Natural killer cell (primary cell): ENCODE results near the gene DCAF7. TPM values are rescaled to one million over a fixed set of nuclear protein-coding genes. Genes with fewer than 3 reads are reported as not detected.

Experiments
- ATAC-seq, 3 donors: fragments of 150-1000 bp in 2 of 3; fragments of 200-7000 bp in 1 of 3; cut with Tn5 transposase; 1 replicate in 1 of 3; 2 replicates in 2 of 3; pipeline ENCODE4 v1.10.0; 2021; ENCODE audit warnings: mild to moderate bottlenecking in 2 of 3, moderate library complexity in 2 of 3
- DNase-seq, 2 donors: peaks; one replicate each; pipeline versions ENCODE4 v3.0.0 to v3.0.0-alpha.2; 2013 to 2021; ENCODE audit warnings: mixed read lengths in 1 of 2
- H3K27ac ChIP-seq: one replicate; pipeline ENCODE4 v1.5.1; 2013; ENCODE audit warnings: mild to moderate bottlenecking, low read length
- H3K27me3 ChIP-seq: one replicate; pipeline ENCODE4 v1.6.1; 2013; ENCODE audit warnings: low read length; ENCODE audit not compliant: control insufficient read depth, insufficient read depth
- H3K36me3 ChIP-seq: one replicate; pipeline ENCODE4 v1.6.1; 2013; ENCODE audit warnings: low read length; ENCODE audit not compliant: control insufficient read depth, insufficient read depth
- H3K4me1 ChIP-seq: one replicate; pipeline ENCODE4 v1.6.1; 2013; ENCODE audit warnings: low read length; ENCODE audit not compliant: control insufficient read depth, insufficient read depth
- H3K4me3 ChIP-seq: one replicate; pipeline ENCODE4 v1.5.1; 2013; ENCODE audit warnings: low read length
- H3K9me3 ChIP-seq: one replicate; pipeline ENCODE4 v1.6.1; 2013; ENCODE audit warnings: low read length; ENCODE audit not compliant: control insufficient read depth, insufficient read depth
- H3K27ac Mint-ChIP-seq, 2 donors: one replicate each; pipeline ENCODE4 v1.8.0; 2022; ENCODE audit warnings: mild to moderate bottlenecking in 2 of 2, mixed read lengths in 2 of 2, moderate library complexity in 1 of 2
- H3K27me3 Mint-ChIP-seq, 2 donors: one replicate each; pipeline ENCODE4 v1.8.0; 2022; ENCODE audit warnings: low read depth in 2 of 2, mixed read lengths in 2 of 2
- H3K36me3 Mint-ChIP-seq: one replicate; pipeline ENCODE4 v1.8.0; 2022; ENCODE audit warnings: mixed read lengths
- H3K4me1 Mint-ChIP-seq, 2 donors: one replicate each; pipeline ENCODE4 v1.8.0; 2022; ENCODE audit warnings: mixed read lengths in 2 of 2
- H3K4me3 Mint-ChIP-seq: one replicate; pipeline ENCODE4 v1.8.0; 2022; ENCODE audit warnings: mild to moderate bottlenecking, moderate library complexity, mixed read lengths
- H3K9me3 Mint-ChIP-seq, 2 donors: one replicate each; pipeline ENCODE4 v1.8.0; 2022; ENCODE audit warnings: mixed read lengths in 2 of 2
- WGBS: methylation state at CpG from one replicate; pipeline ENCODE4 v1.1.7; 2013; ENCODE audit warnings: missing lambda C conversion rate; ENCODE audit not compliant: insufficient coverage; 5-methylcytosine and 5-hydroxymethylcytosine counted together
- intact Hi-C: fragments of 100-400 bp; cut with micrococcal nuclease; formaldehyde crosslinking; loops from one replicate; pipeline ENCODE4 v1.14.2; 2022
- total RNA-seq, 4 donors: library from RNA; stranded (reverse); fragments of 120-200 nt in 1 of 4; gene quantifications; one replicate each; pipeline versions ENCODE4 v1.2.3 to v1.2.4, GENCODE V29; 2013 to 2022
- TF ChIP-seq, protein P1 (sequence below): fragments of 200-600 bp; IDR thresholded peaks from one replicate; pipeline ENCODE4 v1.8.0; 2022; ENCODE audit warnings: antibody characterized with exemption

The DCAF7 gene
- total RNA-seq, 3 donors from 2014 or later (not counting 1 experiment from before 2014, with no cell fraction given), result 55.5 to 83.5 (median 72.2) TPM

DNA sequence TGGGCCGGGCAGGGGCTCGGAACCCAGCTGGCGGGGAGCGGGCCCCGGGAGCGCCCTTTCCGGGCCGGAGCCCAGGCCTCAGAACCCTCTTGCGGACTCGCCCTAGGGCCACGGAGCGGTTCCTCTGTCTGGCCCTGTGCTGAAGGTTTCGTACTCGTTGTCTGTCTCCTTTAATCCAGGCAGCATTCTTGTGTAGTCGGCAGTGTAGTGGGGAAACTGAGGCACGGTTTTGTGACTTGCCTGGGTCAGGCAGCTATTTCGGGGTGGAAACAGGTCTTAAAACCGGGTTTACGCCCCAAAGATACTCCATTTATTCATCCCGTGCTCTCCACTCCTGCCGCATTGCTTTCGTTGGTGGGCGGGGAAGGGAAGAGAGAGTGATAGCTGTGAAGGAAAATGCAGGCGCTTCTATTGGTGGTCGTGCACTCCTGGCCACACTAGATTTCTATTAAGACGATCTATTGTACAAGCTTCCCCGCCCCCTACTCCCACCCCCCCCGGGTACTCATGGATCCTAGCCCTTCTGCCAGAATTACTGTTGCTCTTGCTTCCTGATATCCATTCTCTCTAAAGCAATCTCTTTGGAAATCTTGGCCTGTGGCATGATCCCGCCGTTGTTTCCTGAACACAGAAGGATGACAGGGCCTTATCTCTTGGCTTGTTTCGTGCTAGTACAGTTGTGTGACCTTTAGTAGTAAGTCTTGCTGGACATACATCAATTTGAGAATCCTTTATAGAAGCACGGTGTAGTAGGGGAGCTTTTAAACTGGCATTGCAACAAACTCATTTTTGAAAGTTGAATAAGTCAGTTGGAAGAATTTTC, 751 bp downstream of the DCAF7 start:
- Histone ChIP-seq H3K27ac (peak overlapping the region; percentile 92), H3K4me3 (peak overlapping the region; percentile 98), H3K36me3 (no peaks in the 10 kb centered on the region), H3K4me1 (peaks cover 29% of the 10 kb centered on the region), H3K27me3 (no peaks in the 10 kb centered on the region), H3K9me3 (no peaks in the 10 kb centered on the region)
- Mint-ChIP-seq H3K9me3 (no peaks in the 10 kb centered on the region), H3K4me1 (peaks cover 46 to 61% of the 10 kb centered on the region in 2 donors), H3K27ac (peak overlapping the region; percentile 95 to 97), H3K36me3 (no peaks in the 10 kb centered on the region), H3K27me3 (no peaks in the 10 kb centered on the region), H3K4me3 (peak overlapping the region; percentile 82)
- DNase-seq (peak in 1 of 2 donors; percentile 50), ATAC-seq (no peak)
- TF ChIP-seq, protein P1, sequence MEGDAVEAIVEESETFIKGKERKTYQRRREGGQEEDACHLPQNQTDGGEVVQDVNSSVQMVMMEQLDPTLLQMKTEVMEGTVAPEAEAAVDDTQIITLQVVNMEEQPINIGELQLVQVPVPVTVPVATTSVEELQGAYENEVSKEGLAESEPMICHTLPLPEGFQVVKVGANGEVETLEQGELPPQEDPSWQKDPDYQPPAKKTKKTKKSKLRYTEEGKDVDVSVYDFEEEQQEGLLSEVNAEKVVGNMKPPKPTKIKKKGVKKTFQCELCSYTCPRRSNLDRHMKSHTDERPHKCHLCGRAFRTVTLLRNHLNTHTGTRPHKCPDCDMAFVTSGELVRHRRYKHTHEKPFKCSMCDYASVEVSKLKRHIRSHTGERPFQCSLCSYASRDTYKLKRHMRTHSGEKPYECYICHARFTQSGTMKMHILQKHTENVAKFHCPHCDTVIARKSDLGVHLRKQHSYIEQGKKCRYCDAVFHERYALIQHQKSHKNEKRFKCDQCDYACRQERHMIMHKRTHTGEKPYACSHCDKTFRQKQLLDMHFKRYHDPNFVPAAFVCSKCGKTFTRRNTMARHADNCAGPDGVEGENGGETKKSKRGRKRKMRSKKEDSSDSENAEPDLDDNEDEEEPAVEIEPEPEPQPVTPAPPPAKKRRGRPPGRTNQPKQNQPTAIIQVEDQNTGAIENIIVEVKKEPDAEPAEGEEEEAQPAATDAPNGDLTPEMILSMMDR, result no peak
- WGBS, result 0% methylated on average over 25 of the region's 32 CpGs
- intact Hi-C loops, result loop anchor here (1.0 to 5.0 kb wide), 3 partner anchors 47 to 146 kb away; partner anchors contain the start of gene MAP3K3

DNA sequence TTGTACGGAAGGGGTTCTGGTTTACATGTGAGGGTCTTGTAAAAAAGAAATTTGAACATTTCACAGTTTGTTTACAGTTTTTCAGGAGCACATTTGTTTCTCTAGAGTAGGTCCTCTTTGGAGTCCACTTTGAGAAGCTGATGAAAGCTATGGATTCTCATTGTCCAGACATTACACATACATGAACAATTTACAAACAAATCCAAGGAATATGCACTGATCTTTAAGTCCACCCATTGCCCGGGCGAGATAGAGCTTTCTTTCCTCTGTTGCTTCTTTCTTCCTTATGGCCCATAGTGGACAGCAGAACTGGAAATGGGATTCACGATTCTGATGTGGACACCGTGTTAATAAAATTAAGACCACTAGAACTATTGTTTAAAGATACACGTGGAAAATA, 1.9 kb downstream of the DCAF7 start:
- no peak for DNase-seq
- peak overlapping the region; percentile 95 to 97 for H3K27ac Mint-ChIP-seq
- ATAC-seq, result no peak
- H3K9me3 ChIP-seq, result no peaks in the 10 kb centered on the region
- intact Hi-C loops, result loop anchor here (5.0 kb wide), 2 partner anchors 70 to 145 kb away; partner anchors contain the start of gene MAP3K3
- TF ChIP-seq, protein P1, result no peak
- no peak overlapping the region for H3K27ac ChIP-seq
- peak overlapping the region; percentile 82 for H3K4me3 Mint-ChIP-seq
- no peaks in the 10 kb centered on the region for H3K27me3 Mint-ChIP-seq
- no peaks in the 10 kb centered on the region for H3K9me3 Mint-ChIP-seq
- peaks cover 53 to 69% of the 10 kb centered on the region in 2 donors for H3K4me1 Mint-ChIP-seq
- peaks cover 29% of the 10 kb centered on the region for H3K4me1 ChIP-seq
- no peaks in the 10 kb centered on the region for H3K36me3 Mint-ChIP-seq
- H3K4me3 ChIP-seq, result no peak overlapping the region
- H3K36me3 ChIP-seq, result no peaks in the 10 kb centered on the region
- H3K27me3 ChIP-seq, result no peaks in the 10 kb centered on the region
- 73% methylated on average over 5 of the region's 6 CpGs for WGBS

DNA sequence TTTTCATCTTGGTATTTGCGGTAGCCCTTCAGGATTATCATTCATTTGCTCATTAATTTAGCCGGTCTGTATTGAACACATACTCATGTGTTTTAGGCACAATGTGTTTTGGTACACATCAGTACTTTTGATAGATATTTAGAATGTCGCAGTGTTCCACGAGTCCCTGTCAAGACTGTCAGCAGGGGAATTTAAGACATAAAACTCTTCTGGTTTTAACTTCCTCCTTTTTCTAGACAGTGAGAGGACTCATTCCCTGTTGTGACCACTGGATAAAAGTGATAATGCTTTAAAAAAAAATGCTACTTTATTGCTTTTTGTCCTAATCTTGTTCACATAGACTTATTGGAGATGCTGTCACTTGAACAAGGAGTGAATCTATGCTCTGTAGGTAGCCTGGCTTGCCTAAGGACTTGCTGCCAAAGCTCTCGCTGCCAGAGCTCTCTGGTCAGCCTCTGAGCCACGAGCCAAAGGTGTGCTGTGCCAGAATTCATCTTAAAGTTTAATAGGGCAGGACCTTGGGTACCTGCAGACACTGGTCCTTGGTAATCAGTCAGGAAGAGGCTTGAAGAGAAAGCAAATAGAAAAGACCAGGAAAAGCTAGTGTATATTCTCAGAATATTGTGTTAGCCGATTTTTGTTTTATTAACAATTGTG, 5.4 kb downstream of the DCAF7 start:
- H3K4me1 ChIP-seq, result peaks cover 20% of the 10 kb centered on the region
- H3K27me3 Mint-ChIP-seq, result no peaks in the 10 kb centered on the region
- ATAC-seq (no peak), DNase-seq (no peak)
- H3K27ac ChIP-seq, result no peak overlapping the region
- H3K4me3 Mint-ChIP-seq, result no peak overlapping the region
- no peak overlapping the region for H3K4me3 ChIP-seq
- no peaks in the 10 kb centered on the region for H3K27me3 ChIP-seq
- H3K9me3 Mint-ChIP-seq, result no peaks in the 10 kb centered on the region
- intact Hi-C loops, result no loop called here
- H3K9me3 ChIP-seq, result no peaks in the 10 kb centered on the region
- peaks cover 58 to 79% of the 10 kb centered on the region in 2 donors for H3K4me1 Mint-ChIP-seq
- TF ChIP-seq, protein P1, result no peak
- 66% methylated on average over 6 of the region's 7 CpGs for WGBS
- no peaks in the 10 kb centered on the region for H3K36me3 Mint-ChIP-seq
- H3K36me3 ChIP-seq, result no peaks in the 10 kb centered on the region
- peak overlapping the region; percentile 72 to 78 for H3K27ac Mint-ChIP-seq
